WTC11 (cell line): ENCODE data around the gene C8B. TPM values are rescaled to one million over a fixed set of nuclear protein-coding genes. Genes with fewer than 3 reads are reported as not detected.

Source experiments
- ATAC-seq: fragments of 200-7000 bp; cut with Tn5 transposase; 2 replicates; pipeline ENCODE4 v1.10.0; 2021; ENCODE audit warnings: mild to moderate bottlenecking, moderate library complexity
- CTCF ChIA-PET: fragments of 300-600 bp; sonication (Branson Sonifier 250); formaldehyde crosslinking; loops from one replicate; lab custom pipeline; 2021; ENCODE audit warnings: antibody characterized with exemption; lab: Charles Lee
- POLR2A ChIA-PET: fragments of 350-600 bp; sonication (Branson Sonifier 250); formaldehyde crosslinking; loops from one replicate; lab custom pipeline; 2021; ENCODE audit warnings: antibody characterized with exemption; lab: Charles Lee
- DNase-seq: peaks from one replicate; pipeline ENCODE4 v3.0.0; 2021; ENCODE audit warnings: low spot score
- H3K27ac Mint-ChIP-seq: 2 replicates; pipeline ENCODE4 v1.8.0; 2021; ENCODE audit warnings: mixed read lengths
- H3K27me3 Mint-ChIP-seq: 2 replicates; pipeline ENCODE4 v1.8.0; 2021; ENCODE audit warnings: low read depth, mild to moderate bottlenecking, moderate library complexity, mixed read lengths
- H3K36me3 Mint-ChIP-seq: 2 replicates; pipeline ENCODE4 v1.8.0; 2021; ENCODE audit warnings: mixed read lengths
- H3K4me1 Mint-ChIP-seq: 2 replicates; pipeline ENCODE4 v1.8.0; 2022; ENCODE audit warnings: mixed read lengths
- H3K4me3 Mint-ChIP-seq: 2 replicates; pipeline ENCODE4 v1.8.0; 2021; ENCODE audit warnings: mild to moderate bottlenecking, moderate library complexity, mixed read lengths
- H3K9me3 Mint-ChIP-seq: 2 replicates; pipeline ENCODE4 v1.8.0; 2021; ENCODE audit warnings: mixed read lengths
- ATF3 ChIP-seq: sonication (generic); formaldehyde crosslinking; conservative IDR thresholded peaks from 2 replicates; pipeline ENCODE4 v1.8.1; 2022; ENCODE audit warnings: mild to moderate bottlenecking, missing genetic modification reagents
- CREB1 ChIP-seq: sonication (generic); formaldehyde crosslinking; IDR thresholded peaks from 2 replicates; pipeline ENCODE4 v1.8.0; 2023; ENCODE audit warnings: mild to moderate bottlenecking, missing genetic modification reagents
- CREM ChIP-seq: sonication (generic); formaldehyde crosslinking; IDR thresholded peaks from 2 replicates; pipeline ENCODE4 v1.8.1; 2022; ENCODE audit warnings: mild to moderate bottlenecking, missing genetic modification reagents, moderate library complexity
- ERG ChIP-seq: fragments of 250-450 bp; sonication (Bioruptor Pico); IDR thresholded peaks from 2 replicates; pipeline ENCODE4 v1.8.0; 2021; ENCODE audit warnings: mild to moderate bottlenecking
- FOXP1 ChIP-seq: sonication (generic); formaldehyde crosslinking; IDR thresholded peaks from 2 replicates; pipeline ENCODE4 v1.8.0; 2022; ENCODE audit warnings: missing genetic modification reagents, mild to moderate bottlenecking, moderate library complexity, borderline replicate concordance
- FOXP4 ChIP-seq: sonication (generic); formaldehyde crosslinking; IDR thresholded peaks from 2 replicates; pipeline ENCODE4 v1.8.0; 2022; ENCODE audit warnings: mild to moderate bottlenecking, missing genetic modification reagents
- GABPB1 ChIP-seq: sonication (generic); formaldehyde crosslinking; IDR thresholded peaks from 2 replicates; pipeline ENCODE4 v1.8.1; 2023; ENCODE audit warnings: mild to moderate bottlenecking, missing genetic modification reagents
- HMGA2 ChIP-seq: fragments of 250-450 bp; sonication (Bioruptor Pico); IDR thresholded peaks from 2 replicates; pipeline ENCODE4 v1.4.0; 2021; ENCODE audit warnings: mild to moderate bottlenecking, moderate library complexity
- IRF1 ChIP-seq: sonication (generic); formaldehyde crosslinking; IDR thresholded peaks from 2 replicates; pipeline ENCODE4 v1.8.0; 2023; ENCODE audit warnings: missing genetic modification reagents
- MLX ChIP-seq: sonication (generic); formaldehyde crosslinking; IDR thresholded peaks from 2 replicates; pipeline ENCODE4 v1.8.1; 2023; ENCODE audit warnings: mild to moderate bottlenecking, missing genetic modification reagents, moderate library complexity
- NFATC4 ChIP-seq: fragments of 250-450 bp; sonication (Bioruptor Pico); IDR thresholded peaks from 2 replicates; pipeline ENCODE4 v1.9.0; 2021; ENCODE audit warnings: mild to moderate bottlenecking
- NFE2L1 ChIP-seq: sonication (generic); formaldehyde crosslinking; IDR thresholded peaks from 2 replicates; pipeline ENCODE4 v1.8.1; 2023; ENCODE audit warnings: missing genetic modification reagents
- NR3C1 ChIP-seq: sonication (generic); formaldehyde crosslinking; conservative IDR thresholded peaks from 2 replicates; pipeline ENCODE4 v1.8.1; 2023; ENCODE audit warnings: low read depth, mild to moderate bottlenecking, missing genetic modification reagents
- SP1 ChIP-seq: sonication (generic); formaldehyde crosslinking; conservative IDR thresholded peaks from 2 replicates; pipeline ENCODE4 v1.8.1; 2022; ENCODE audit warnings: missing genetic modification reagents
- TCF7 ChIP-seq: sonication (generic); formaldehyde crosslinking; IDR thresholded peaks from 2 replicates; pipeline ENCODE4 v1.8.0; 2022; ENCODE audit warnings: mild to moderate bottlenecking, low read depth, missing genetic modification reagents, moderate library complexity
- TP53 ChIP-seq: sonication (generic); formaldehyde crosslinking; IDR thresholded peaks from 2 replicates; pipeline ENCODE4 v1.8.1; 2023; ENCODE audit warnings: mild to moderate bottlenecking, missing genetic modification reagents
- ZNF219 ChIP-seq: sonication (generic); formaldehyde crosslinking; IDR thresholded peaks from 2 replicates; pipeline ENCODE4 v1.8.0; 2023; ENCODE audit warnings: missing genetic modification reagents, mild to moderate bottlenecking, borderline replicate concordance
- ZNF317 ChIP-seq: sonication (generic); formaldehyde crosslinking; IDR thresholded peaks from 2 replicates; pipeline ENCODE4 v1.8.1; 2023; ENCODE audit warnings: low read depth, mild to moderate bottlenecking, moderate library complexity, missing genetic modification reagents, borderline replicate concordance
- ZNF396 ChIP-seq: fragments of 250-450 bp; sonication (Bioruptor Pico); IDR thresholded peaks from 2 replicates; pipeline ENCODE4 v1.8.0; 2021; ENCODE audit warnings: mild to moderate bottlenecking, moderate library complexity, borderline replicate concordance
- ZNF416 ChIP-seq: fragments of 250-450 bp; sonication (Bioruptor Pico); IDR thresholded peaks from 2 replicates; pipeline ENCODE4 v1.9.0; 2021; ENCODE audit warnings: mild to moderate bottlenecking, inconsistent platforms
- ZNF532 ChIP-seq: fragments of 250-450 bp; sonication (Bioruptor Pico); IDR thresholded peaks from 2 replicates; pipeline ENCODE4 v1.9.0; 2021; ENCODE audit warnings: mild to moderate bottlenecking, borderline replicate concordance
- ZNF671 ChIP-seq: fragments of 250-450 bp; sonication (Bioruptor Pico); IDR thresholded peaks from 2 replicates; pipeline ENCODE4 v1.8.0; 2021; ENCODE audit warnings: mild to moderate bottlenecking
- total RNA-seq: library from RNA; stranded (reverse); gene quantifications from 3 replicates; pipeline ENCODE4 v1.2.3, GENCODE V29; 2021

Gene C8B
- total RNA-seq, 1 experiment from 2014 or later = 0.46 TPM

GRCh38 chr1:56986397-56986796, 20.6 kb upstream of the C8B start:
- Mint-ChIP-seq H3K9me3 (no peaks in the 10 kb centered on the region), H3K27me3 (no peaks in the 10 kb centered on the region), H3K36me3 (no peaks in the 10 kb centered on the region), H3K4me3 (no peak overlapping the region), H3K4me1 (no peaks in the 10 kb centered on the region), H3K27ac (no peak overlapping the region)
- DNase-seq = no peak
- no peak for ATAC-seq
- POLR2A ChIA-PET = no interaction called here
- TF ChIP-seq NFATC4 (no peak), ZNF219 (CRISPR knock-in tag) (no peak), TCF7 (CRISPR knock-in tag) (no peak), ZNF532 (CRISPR knock-in tag) (no peak)
- CTCF ChIA-PET = no interaction called here

GRCh38 chr1:56985857-56986256, 20.0 kb upstream of the C8B start:
- TF ChIP-seq FOXP1 (CRISPR knock-in tag) (no peak), NFE2L1 (CRISPR knock-in tag) (no peak), NR3C1 (CRISPR knock-in tag) (no peak), MLX (no peak), ZNF671 (CRISPR knock-in tag) (no peak), GABPB1 (CRISPR knock-in tag) (no peak), ZNF416 (CRISPR knock-in tag) (no peak), ZNF317 (no peak), SP1 (CRISPR knock-in tag) (no peak), CREB1 (CRISPR knock-in tag) (no peak)
- H3K4me1 Mint-ChIP-seq = no peaks in the 10 kb centered on the region
- ATAC-seq (no peak), DNase-seq (no peak)
- H3K4me3 Mint-ChIP-seq = no peak overlapping the region
- POLR2A ChIA-PET = no interaction called here
- H3K9me3 Mint-ChIP-seq = no peaks in the 10 kb centered on the region
- CTCF ChIA-PET = no interaction called here
- H3K27me3 Mint-ChIP-seq = no peaks in the 10 kb centered on the region
- no peaks in the 10 kb centered on the region for H3K36me3 Mint-ChIP-seq
- no peak overlapping the region for H3K27ac Mint-ChIP-seq

GRCh38 chr1:56983484-56983883, 17.7 kb upstream of the C8B start:
- no peaks in the 10 kb centered on the region for H3K27me3 Mint-ChIP-seq
- ATAC-seq (no peak), DNase-seq (no peak)
- no peak overlapping the region for H3K27ac Mint-ChIP-seq
- TF ChIP-seq TP53 (CRISPR knock-in tag) = no peak
- TF ChIP-seq ATF3 (CRISPR knock-in tag) = no peak
- no peak for TF ChIP-seq FOXP4
- no peak for TF ChIP-seq ERG (CRISPR knock-in tag)
- no peak for TF ChIP-seq HMGA2 (CRISPR knock-in tag)
- TF ChIP-seq ZNF317 = no peak
- TF ChIP-seq NR3C1 (CRISPR knock-in tag) = no peak
- no peak for TF ChIP-seq CREM (CRISPR knock-in tag)
- TF ChIP-seq NFE2L1 (CRISPR knock-in tag) = no peak
- no peak for TF ChIP-seq IRF1 (CRISPR knock-in tag)
- TF ChIP-seq ZNF396 (CRISPR knock-in tag) = no peak
- ChIA-PET CTCF (no interaction called here), POLR2A (no interaction called here)
- H3K9me3 Mint-ChIP-seq = no peaks in the 10 kb centered on the region
- H3K4me1 Mint-ChIP-seq = no peaks in the 10 kb centered on the region
- no peaks in the 10 kb centered on the region for H3K36me3 Mint-ChIP-seq
- H3K4me3 Mint-ChIP-seq = no peak overlapping the region
